ENCODE measurements around the gene FIZ1. TPM values are rescaled to one million over a fixed set of nuclear protein-coding genes. Genes with fewer than 3 reads are reported as not detected.

The FIZ1 gene
- total RNA-seq, 2 donors from 2014 or later = 11.8 to 15.8 TPM

- peak; percentile 95 for DNase-seq (ENCODE audit: low spot score)
- ATAC-seq = peak; percentile 91 to 95
- H3K27me3 Mint-ChIP-seq = peaks cover 0 to 3% of the 10 kb centered on the region in 2 donors
- no peaks in the 10 kb centered on the region for H3K36me3 Mint-ChIP-seq
- H3K9me3 Mint-ChIP-seq = no peaks in the 10 kb centered on the region
- peaks cover 28 to 39% of the 10 kb centered on the region in 2 donors for H3K4me1 Mint-ChIP-seq (ENCODE audit: low read depth in 2 of 2)
- peak within 1 kb of the TSS; percentile 69 for H3K4me3 Mint-ChIP-seq
- peak within 1 kb of the TSS; percentile 73 to 87 for H3K27ac Mint-ChIP-seq
Observed at GRCh38 chr19:55624109-55625003, 25.0 kb upstream of the FIZ1 start, which contains the start of gene ZNF784. Gene ZNF784, minus strand, starts transcription at chr19:55624566. Its CDS starts 5 bp downstream, at chr19:55624561.

GRCh38 chr19:55623561-55623960 is 24.2 kb upstream of the FIZ1 start:
- no peak for DNase-seq (ENCODE audit: low spot score)
- Mint-ChIP-seq H3K9me3 (no peaks in the 10 kb centered on the region), H3K27ac (peak overlapping the region; percentile 73 to 87), H3K27me3 (peaks cover 0 to 3% of the 10 kb centered on the region in 2 donors), H3K4me3 (peak overlapping the region; percentile 69), H3K4me1 (ENCODE audit: low read depth in 2 of 2) (peaks cover 28 to 39% of the 10 kb centered on the region in 2 donors), H3K36me3 (no peaks in the 10 kb centered on the region)
- ATAC-seq = no peak

- ATAC-seq (no peak), DNase-seq (ENCODE audit: low spot score) (no peak)
- Mint-ChIP-seq H3K4me1 (ENCODE audit: low read depth in 2 of 2) (peaks cover 28 to 39% of the 10 kb centered on the region in 2 donors), H3K36me3 (no peaks in the 10 kb centered on the region), H3K9me3 (no peaks in the 10 kb centered on the region), H3K27me3 (peaks cover 0 to 2% of the 10 kb centered on the region in 2 donors), H3K27ac (peak overlapping the region; percentile 73 to 87), H3K4me3 (no peak overlapping the region)
Observed at GRCh38 chr19:55623130-55623529, 23.8 kb upstream of the FIZ1 start.

GRCh38 chr19:55622242-55622969 is 23.1 kb upstream of the FIZ1 start:
- H3K9me3 Mint-ChIP-seq = no peaks in the 10 kb centered on the region
- no peak overlapping the region for H3K27ac Mint-ChIP-seq
- no peak overlapping the region for H3K4me3 Mint-ChIP-seq
- DNase-seq (ENCODE audit: low spot score) = no peak
- no peak for ATAC-seq
- H3K36me3 Mint-ChIP-seq = peaks cover 2% of the 10 kb centered on the region
- H3K4me1 Mint-ChIP-seq (ENCODE audit: low read depth in 2 of 2) = peaks cover 29 to 39% of the 10 kb centered on the region in 2 donors
- no peaks in the 10 kb centered on the region for H3K27me3 Mint-ChIP-seq

GRCh38 chr19:55621673-55622231 is 22.4 kb upstream of the FIZ1 start:
- Mint-ChIP-seq H3K27me3 (no peaks in the 10 kb centered on the region), H3K27ac (no peak overlapping the region), H3K36me3 (peaks cover 4% of the 10 kb centered on the region), H3K4me1 (ENCODE audit: low read depth in 2 of 2) (peaks cover 32 to 36% of the 10 kb centered on the region in 2 donors), H3K9me3 (no peaks in the 10 kb centered on the region), H3K4me3 (no peak overlapping the region)
- ATAC-seq = no peak
- DNase-seq (ENCODE audit: low spot score) = no peak

- no peak for DNase-seq (ENCODE audit: low spot score)
- Mint-ChIP-seq H3K4me3 (no peak overlapping the region), H3K9me3 (no peaks in the 10 kb centered on the region), H3K36me3 (peaks cover 4% of the 10 kb centered on the region), H3K4me1 (ENCODE audit: low read depth in 2 of 2) (peaks cover 31 to 32% of the 10 kb centered on the region in 2 donors), H3K27ac (no peak overlapping the region), H3K27me3 (no peaks in the 10 kb centered on the region)
- no peak for ATAC-seq
Observed at GRCh38 chr19:55621205-55621672, 21.9 kb upstream of the FIZ1 start.

- no peaks in the 10 kb centered on the region for H3K9me3 Mint-ChIP-seq
- peak overlapping the region in 1 of 2 donors; percentile 36 for H3K27ac Mint-ChIP-seq
- no peak overlapping the region for H3K4me3 Mint-ChIP-seq
- no peaks in the 10 kb centered on the region for H3K27me3 Mint-ChIP-seq
- DNase-seq (ENCODE audit: low spot score) (no peak), ATAC-seq (no peak)
- peaks cover 28 to 32% of the 10 kb centered on the region in 2 donors for H3K4me1 Mint-ChIP-seq (ENCODE audit: low read depth in 2 of 2)
- H3K36me3 Mint-ChIP-seq = peaks cover 4% of the 10 kb centered on the region
Observed at GRCh38 chr19:55620410-55621204, 21.3 kb upstream of the FIZ1 start.

- H3K36me3 Mint-ChIP-seq = peaks cover 4% of the 10 kb centered on the region
- H3K4me1 Mint-ChIP-seq (ENCODE audit: low read depth in 2 of 2) = peaks cover 22% of the 10 kb centered on the region in 2 donors
- H3K27ac Mint-ChIP-seq = peak overlapping the region in 1 of 2 donors; percentile 36
- no peak for DNase-seq (ENCODE audit: low spot score)
- no peak overlapping the region for H3K4me3 Mint-ChIP-seq
- no peaks in the 10 kb centered on the region for H3K9me3 Mint-ChIP-seq
- ATAC-seq = no peak
- H3K27me3 Mint-ChIP-seq = no peaks in the 10 kb centered on the region
Observed at GRCh38 chr19:55619286-55619685, 20.0 kb upstream of the FIZ1 start.

GRCh38 chr19:55618426-55618825 is 19.1 kb upstream of the FIZ1 start:
- DNase-seq (ENCODE audit: low spot score) (no peak), ATAC-seq (no peak)
- Mint-ChIP-seq H3K27ac (no peak overlapping the region), H3K27me3 (no peaks in the 10 kb centered on the region), H3K4me1 (ENCODE audit: low read depth in 2 of 2) (peaks cover 15% of the 10 kb centered on the region in 2 donors), H3K36me3 (peaks cover 4% of the 10 kb centered on the region), H3K4me3 (no peak overlapping the region), H3K9me3 (no peaks in the 10 kb centered on the region)

GRCh38 chr19:55617426-55617825 is 18.1 kb upstream of the FIZ1 start:
- Mint-ChIP-seq H3K9me3 (no peaks in the 10 kb centered on the region), H3K36me3 (peaks cover 4% of the 10 kb centered on the region), H3K4me1 (ENCODE audit: low read depth in 2 of 2) (peaks cover 16 to 18% of the 10 kb centered on the region in 2 donors), H3K27ac (no peak overlapping the region), H3K4me3 (no peak overlapping the region), H3K27me3 (no peaks in the 10 kb centered on the region)
- ATAC-seq (no peak), DNase-seq (ENCODE audit: low spot score) (no peak)

GRCh38 chr19:55616395-55616875 is 17.1 kb upstream of the FIZ1 start:
- no peaks in the 10 kb centered on the region for H3K27me3 Mint-ChIP-seq
- peaks cover 4% of the 10 kb centered on the region for H3K36me3 Mint-ChIP-seq
- DNase-seq (ENCODE audit: low spot score) (no peak), ATAC-seq (no peak)
- no peaks in the 10 kb centered on the region for H3K9me3 Mint-ChIP-seq
- no peak overlapping the region for H3K27ac Mint-ChIP-seq
- H3K4me3 Mint-ChIP-seq = no peak overlapping the region
- H3K4me1 Mint-ChIP-seq (ENCODE audit: low read depth in 2 of 2) = peaks cover 21 to 23% of the 10 kb centered on the region in 2 donors

- no peak for ATAC-seq
- H3K4me1 Mint-ChIP-seq (ENCODE audit: low read depth in 2 of 2) = peaks cover 19 to 28% of the 10 kb centered on the region in 2 donors
- no peak overlapping the region for H3K4me3 Mint-ChIP-seq
- no peak overlapping the region for H3K27ac Mint-ChIP-seq
- no peaks in the 10 kb centered on the region for H3K9me3 Mint-ChIP-seq
- DNase-seq (ENCODE audit: low spot score) = no peak
- H3K27me3 Mint-ChIP-seq = no peaks in the 10 kb centered on the region
- peaks cover 4% of the 10 kb centered on the region for H3K36me3 Mint-ChIP-seq
Observed at GRCh38 chr19:55615543-55616394, 16.5 kb upstream of the FIZ1 start.
